GM19468 (cell line): ENCODE data around the gene ABCB6.
"Not testable (repeated sequence)": the region's sequence is repeated elsewhere in the genome, so short reads cannot be mapped to it uniquely, and the experiment has no call there.

ENCODE experiments used
- ATAC-seq: cut with Tn5 transposase; IDR thresholded peaks from one replicate; pipeline ENCODE4 v1.9.1; 2021; ENCODE audit warnings: mild to moderate bottlenecking, moderate library complexity, moderate number of reproducible peaks; ENCODE audit not compliant: unreplicated experiment; ENCODE audit errors: extremely low read depth

Gene ABCB6

GRCh38 chr2:219215871-219216534, 2.8 kb downstream of the ABCB6 start:
- ATAC-seq, result no peak

DNA sequence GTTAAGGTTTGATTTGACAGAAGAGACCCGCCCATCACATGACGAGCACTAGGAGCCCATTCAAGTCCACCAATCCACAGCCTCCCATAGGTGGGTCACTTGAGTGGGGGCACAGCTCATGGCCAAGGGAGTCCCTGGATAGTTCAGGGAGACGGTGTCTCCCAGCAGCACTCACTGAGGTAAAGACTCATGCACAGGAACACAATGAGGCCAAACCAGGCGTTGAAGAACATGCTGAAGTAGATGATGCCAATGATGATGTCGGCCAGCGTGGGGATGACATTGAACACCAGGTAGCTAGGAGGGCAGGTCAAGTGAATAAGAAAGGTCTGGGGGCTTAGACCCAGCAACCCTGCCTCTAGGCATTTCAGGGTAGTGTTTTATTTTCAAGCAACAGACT, 4.0 kb downstream of the ABCB6 start:
- no peak for ATAC-seq

GRCh38 chr2:219214141-219214540, 4.6 kb downstream of the ABCB6 start:
- ATAC-seq, result no peak

DNA sequence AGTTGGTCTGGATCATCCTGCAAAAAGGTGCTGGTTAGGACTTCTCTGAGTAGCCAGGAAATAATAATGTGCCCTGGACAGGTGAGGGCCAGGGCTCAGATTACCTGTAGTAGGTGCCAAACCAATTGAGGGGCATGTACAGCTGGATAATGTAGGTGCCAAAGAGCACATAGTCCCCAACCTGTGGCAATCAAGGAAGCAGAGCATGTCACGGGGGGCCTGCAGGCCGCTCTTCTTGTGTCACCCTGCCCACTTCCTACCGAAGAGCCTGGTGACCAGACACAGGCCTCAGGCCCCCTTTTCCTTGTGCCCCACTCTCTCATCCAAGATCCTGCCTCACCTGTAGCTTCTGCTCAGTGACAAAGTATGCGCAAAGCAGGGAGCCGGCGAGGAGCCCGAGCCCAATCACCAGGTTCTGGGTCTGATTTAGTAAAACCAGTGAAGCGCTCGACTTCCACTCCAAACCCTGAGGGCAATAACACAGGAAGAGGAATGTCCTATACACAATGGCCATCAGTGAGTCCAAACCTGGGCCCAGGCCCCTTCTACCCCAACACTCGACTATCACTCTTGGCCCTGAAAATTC, 5.2 kb downstream of the ABCB6 start:
- ATAC-seq, result no peak

GRCh38 chr2:219213026-219213415, 5.7 kb downstream of the ABCB6 start:
- ATAC-seq, result no peak

DNA sequence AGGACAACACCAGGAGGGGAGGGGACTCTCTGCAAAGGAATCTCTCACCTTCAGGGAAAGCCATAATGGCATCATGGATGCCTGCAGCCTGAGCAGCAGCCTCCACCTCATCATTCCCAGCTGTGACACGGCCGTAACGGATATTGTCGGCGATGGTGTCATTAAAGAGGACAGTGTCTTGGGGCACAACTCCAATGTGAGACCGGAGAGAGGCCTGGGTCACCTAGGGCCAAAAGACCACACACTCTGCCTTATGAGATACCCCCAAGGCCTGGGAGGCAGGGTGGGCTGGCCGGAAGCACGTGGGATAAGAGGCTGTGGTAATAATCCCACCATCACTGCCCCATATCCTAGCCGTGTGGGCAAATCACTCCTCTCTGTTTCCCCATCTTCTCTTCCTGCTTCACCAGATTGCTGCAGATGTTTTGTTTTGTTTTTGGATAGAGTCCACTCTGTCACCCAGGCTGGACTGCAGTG, 7.8 kb downstream of the ABCB6 start:
- no peak for ATAC-seq

DNA sequence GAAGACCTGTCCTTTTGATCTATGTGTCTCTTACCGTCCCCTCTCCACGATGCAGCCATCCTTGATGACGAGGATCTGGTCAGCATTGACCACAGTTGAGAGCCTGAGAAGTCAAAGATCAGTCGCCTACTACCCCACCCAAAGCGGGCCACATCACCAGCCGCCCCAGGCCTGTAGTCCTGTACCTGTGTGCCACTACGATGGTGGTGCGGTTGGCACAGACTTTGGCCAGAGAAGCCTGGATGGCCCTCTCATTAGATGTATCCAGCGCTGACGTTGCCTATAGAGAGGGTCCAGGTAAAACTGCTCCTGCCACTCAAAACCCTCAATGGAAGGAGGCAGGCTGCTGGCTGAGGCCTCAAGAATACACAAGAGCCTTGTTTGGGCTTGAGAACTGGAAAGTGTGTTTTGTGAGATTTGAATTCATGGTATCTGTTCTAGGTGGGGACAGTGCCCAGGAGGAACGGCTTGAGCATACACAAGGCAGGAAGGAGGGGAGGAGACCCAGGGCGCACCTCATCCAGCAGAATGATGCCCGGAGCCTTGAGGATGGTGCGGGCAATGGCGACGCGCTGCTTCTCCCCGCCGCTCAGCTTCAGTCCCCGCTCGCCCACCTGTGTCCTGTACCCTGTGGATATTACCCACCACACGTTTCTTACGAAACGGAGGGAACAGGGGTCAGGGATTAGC, 8.4 kb downstream of the ABCB6 start:
- ATAC-seq, result no peak

DNA sequence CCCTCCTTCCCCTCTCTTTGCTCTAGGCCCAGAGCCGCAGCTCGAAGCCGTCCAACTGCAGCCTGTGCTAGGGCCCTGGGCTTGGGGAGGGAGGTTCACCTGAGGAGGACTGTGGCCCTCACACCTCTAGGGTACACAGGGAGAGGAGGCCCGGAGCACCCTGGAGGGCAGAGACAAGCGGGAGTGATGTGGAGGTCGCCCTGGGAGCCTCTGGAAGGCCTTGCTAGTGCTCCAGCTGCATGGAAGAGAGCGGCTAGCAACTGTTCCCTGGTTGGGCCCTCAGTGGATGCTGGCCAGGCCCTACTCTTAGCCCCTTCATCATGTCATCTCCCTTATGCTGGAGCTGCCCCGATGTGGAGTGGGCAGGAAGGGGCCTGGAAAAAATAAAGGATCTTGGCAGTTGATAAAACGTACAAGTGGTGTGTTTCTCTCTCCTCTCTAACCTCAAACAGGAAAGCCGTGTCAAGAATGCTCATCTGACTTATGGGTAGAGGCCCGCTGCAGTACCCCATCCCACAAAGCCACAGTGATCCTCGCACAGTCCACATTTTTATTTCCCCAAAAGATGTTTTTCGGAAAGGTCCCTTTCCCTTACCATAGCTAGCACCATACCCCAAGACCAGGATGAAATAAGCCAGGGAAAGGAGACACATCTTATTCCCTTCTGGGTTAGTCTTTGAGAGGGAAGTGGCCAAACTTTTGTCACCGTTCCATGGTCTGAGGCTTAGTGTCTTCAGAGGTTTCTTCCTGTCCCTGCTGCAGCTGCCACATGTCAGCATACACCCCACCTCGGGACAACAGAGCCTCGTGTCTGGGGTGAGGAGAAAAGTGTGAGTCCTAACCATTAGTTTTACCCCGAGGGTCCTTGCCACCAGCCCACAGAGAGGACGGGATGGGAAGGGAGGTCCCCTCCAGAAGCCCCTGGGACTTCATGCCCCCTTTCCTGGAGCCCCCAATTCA, 9.2 kb downstream of the ABCB6 start:
- ATAC-seq, result no peak

GRCh38 chr2:219207884-219208740, 10.6 kb downstream of the ABCB6 start:
- ATAC-seq, result no peak

DNA sequence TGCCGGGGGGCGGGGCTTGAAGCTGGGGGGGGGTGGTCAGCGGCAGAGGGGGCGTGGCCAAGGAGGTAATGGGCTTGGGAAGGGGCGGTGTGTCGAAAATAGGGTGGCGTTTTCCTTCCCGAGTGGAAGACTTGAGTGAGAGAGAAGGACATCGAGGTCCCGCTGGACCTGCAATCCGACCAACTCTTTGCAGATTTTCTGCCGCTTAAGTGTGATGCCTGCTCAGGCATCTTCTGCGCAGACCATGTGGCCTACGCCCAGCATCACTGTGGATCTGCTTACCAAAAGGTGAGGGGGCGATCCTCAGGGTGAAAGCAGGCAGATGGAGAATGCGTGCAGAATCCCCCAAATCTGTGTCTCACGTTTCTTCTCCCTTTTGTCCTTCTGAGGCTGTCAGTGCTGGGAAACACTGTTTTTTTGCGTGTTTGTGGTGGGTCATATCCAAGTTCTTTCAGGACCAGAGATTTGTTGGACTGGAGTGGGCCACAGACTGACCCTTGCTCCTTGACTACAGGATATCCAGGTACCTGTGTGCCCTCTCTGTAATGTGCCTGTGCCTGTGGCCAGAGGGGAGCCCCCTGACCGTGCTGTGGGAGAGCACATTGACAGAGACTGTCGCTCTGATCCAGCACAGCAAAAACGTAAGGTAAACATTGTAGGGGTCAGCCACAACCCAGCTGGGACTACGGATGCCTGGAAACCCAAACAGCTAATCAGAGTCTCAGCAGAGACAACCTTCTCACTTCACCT, 11.4 kb downstream of the ABCB6 start:
- ATAC-seq, result no peak

- peak; percentile 97 for ATAC-seq
These were observed 12.2 kb downstream of the ABCB6 start, which contains the start of gene ZFAND2B for GRCh38 chr2:219206328-219207133. Gene ZFAND2B (plus strand): TSS chr2:219206782. CDS start chr2:219206988, 206 bp downstream.

DNA sequence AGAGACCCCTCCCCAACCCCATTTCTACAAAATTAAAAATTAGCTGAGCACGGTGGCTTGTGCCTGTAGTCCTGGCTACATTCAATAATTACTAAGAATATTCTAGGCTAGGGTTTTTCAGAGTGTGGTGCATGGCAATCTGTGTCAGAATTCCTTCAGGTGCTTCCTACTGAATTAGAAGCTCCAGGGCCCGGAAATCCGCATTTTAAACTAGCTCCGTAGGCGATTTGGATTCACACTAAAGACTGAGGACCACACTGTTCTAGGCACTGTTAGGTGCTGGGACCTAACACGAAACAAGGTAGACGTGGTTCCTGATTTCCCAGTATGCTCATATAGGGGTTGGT, 12.8 kb downstream of the ABCB6 start:
- no peak for ATAC-seq

DNA sequence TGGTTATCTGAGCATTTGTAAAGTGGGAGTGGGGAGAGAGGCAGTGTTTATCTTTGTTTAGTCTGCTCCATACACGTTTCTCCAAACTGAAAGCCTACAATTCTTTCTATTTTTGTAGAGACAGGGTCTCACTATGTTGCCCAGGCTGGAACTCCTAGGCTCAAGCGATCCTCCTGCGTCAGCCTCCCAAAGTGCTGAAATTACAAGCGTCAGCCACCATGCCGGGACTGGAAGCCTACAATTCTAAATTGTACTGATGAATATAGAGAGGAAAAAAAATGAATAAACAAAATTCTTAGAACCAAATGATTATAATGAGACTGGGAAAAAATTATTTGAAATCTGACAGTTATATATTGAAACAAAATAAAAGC, 13.6 kb downstream of the ABCB6 start:
- no peak for ATAC-seq

DNA sequence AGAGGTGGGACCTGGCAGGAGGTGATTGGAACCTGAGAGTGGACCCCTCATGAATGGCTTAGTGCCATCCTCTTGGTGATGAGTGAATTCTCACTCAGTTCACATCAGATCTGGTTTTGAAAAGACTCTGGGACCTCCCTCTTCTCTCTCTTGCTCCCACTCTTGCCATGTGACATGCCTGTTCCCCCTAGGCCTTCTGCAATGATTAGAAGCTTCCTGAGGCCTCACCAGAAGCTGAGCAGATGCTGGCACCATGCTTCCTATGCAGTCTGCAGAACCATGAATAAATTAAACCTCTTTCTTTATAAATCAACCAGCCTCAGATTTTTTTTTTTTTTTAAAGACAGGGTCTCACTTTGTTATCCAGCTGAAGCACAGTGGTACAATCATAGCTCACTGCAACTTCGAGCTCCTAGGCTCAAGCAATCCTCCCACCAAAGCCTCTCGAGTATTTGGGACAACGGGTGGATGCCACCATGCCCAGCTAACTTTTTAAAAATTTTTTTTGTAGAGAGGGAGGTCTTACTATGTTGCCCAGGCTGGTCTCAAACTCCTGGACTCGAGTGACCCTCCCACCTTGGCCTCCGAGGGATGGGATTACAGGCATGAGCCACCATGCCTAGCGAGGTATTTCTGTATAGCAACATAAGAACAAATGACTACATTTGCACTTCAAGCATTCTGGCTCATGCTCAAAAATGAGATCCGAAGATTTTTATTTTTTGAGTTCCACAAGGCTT, 14.2 kb downstream of the ABCB6 start:
- no peak for ATAC-seq

DNA sequence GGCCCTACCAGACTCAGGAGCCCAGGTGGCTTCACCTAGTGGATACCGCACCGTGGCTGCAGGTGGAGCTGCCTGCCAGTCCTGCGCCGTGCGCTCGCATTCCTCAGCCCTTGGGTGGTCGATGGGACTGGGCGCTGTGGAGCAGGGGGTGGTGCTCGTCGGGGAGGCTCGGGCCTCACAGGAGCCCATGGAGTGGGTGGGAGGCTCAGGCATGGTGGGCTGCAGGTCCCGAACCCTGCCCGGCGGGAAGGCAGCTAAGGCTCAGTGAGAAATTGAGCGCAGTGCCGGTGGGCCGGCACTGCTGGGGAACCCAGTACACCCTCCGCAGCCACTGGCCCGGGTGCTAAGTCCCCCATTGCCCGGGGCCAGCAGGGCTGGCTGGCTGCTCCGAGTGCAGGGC, 17.4 kb downstream of the ABCB6 start:
- ATAC-seq, result not testable (repeated sequence)

GRCh38 chr2:219200502-219201326, 18.0 kb downstream of the ABCB6 start:
- ATAC-seq, result not testable (repeated sequence)
